ENCODE results near the gene MORN1.
"Not testable (repeated sequence)": the region's sequence is repeated elsewhere in the genome, so short reads cannot be mapped to it uniquely, and the experiment has no call there.

Gene MORN1

DNA sequence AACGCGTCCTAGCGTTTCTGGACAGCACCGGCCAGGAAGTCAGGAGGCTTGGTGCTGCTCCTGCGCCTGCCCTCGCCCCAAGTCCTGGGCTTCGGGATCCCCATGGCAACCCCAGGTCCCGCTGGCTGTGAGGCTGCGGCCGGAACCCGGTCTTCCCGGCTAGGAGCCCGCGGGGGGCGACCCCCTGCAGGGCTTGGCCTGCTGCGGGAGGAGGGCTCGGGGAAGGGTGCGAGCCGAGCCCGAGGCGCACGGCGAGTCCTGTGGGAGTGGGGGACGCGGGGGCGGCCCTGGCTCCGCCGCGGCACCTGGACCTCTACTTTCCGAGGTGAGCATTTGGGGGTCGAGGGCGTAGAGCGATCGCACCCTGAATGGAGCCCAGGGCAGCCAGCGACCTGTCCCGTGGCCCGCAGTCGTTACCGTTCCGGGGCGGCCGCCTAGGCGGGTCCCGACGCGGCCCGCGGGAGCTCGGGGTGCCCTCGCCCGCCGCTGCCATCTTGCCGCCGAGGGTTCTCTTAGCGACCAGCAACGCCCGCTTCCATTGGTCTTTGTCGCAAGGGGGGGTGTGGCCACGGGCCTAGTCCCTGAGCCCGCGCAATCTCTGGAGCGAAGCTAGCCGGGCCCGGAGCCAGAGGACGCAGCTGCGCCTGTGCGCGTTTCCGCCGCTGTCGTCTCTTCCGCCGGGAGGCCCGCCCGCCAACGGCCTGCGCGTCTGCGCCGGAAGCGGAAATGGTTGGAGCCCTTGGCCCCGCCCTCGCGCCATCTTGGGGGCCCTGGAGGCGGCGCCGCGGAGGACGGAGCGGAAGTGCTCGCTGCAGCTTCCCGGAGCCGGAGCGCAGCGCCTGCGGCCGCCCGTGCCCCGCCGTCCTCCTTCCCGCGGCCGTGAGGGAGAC, at the start of gene MORN1, which contains the start of gene RER1:
Gene MORN1 (minus strand): TSS at position 514 of the 890 bp plus-strand sequence. CDS start 21 bp downstream, at position 493.
Gene RER1 (plus strand): TSS at position 801 of the 890 bp plus-strand sequence. CDS start 3,950 bp downstream, outside the sequence.
- DNase-seq: peak; percentile 98

GRCh38 chr1:2440346-2440745, 49.0 kb upstream of the MORN1 start:
- not testable (repeated sequence) for DNase-seq

GRCh38 chr1:2439369-2439768, 48.0 kb upstream of the MORN1 start:
- DNase-seq: no peak

DNA sequence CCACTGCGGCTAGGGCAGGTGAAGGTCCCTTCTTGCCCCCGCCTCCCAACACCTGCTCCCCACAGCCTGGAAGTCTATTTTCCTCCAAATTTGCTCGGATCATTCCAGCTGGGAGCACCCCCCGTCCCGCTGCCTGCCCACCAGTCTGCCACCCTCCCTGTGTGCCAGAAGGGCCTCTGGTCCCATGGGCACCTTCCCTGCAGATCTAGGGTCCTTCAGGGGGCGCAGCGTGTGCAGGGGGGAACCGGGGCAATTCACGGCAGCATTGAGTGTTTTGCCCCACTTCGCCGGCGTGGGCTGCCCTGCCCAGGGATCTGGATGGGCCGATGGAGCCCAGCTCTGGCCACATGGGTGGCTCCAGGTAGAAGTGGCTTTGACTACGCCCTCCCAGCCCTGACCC, 47.3 kb upstream of the MORN1 start:
- no peak for DNase-seq

- DNase-seq: no peak
Observed at GRCh38 chr1:2438038-2438437, 46.7 kb upstream of the MORN1 start.

DNA sequence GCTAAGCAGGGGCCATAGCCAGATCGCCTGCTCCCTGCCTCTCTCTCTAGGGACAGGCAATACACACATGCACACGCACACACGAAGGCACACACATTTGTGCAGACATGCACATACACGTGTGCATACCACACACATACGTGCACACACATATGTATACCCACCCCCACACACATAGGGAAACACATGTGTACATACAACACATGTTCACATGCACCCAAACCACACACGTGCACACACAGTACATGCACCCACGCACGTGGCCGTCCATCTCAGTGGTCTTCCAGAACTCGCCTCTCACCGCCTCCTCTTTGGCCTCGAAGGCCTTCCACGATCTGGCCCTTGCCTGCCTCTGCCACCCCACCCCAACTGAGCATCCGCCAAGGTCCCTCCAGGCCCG, 46.3 kb upstream of the MORN1 start:
- no peak for DNase-seq

- no peak for DNase-seq
Observed at GRCh38 chr1:2436876-2437275, 45.5 kb upstream of the MORN1 start.

GRCh38 chr1:2435746-2436355, 44.5 kb upstream of the MORN1 start:
- no peak for DNase-seq

- no peak for DNase-seq
Observed at GRCh38 chr1:2435091-2435490, 43.7 kb upstream of the MORN1 start.

- DNase-seq: no peak
Observed at GRCh38 chr1:2433936-2434655, 42.7 kb upstream of the MORN1 start.

DNA sequence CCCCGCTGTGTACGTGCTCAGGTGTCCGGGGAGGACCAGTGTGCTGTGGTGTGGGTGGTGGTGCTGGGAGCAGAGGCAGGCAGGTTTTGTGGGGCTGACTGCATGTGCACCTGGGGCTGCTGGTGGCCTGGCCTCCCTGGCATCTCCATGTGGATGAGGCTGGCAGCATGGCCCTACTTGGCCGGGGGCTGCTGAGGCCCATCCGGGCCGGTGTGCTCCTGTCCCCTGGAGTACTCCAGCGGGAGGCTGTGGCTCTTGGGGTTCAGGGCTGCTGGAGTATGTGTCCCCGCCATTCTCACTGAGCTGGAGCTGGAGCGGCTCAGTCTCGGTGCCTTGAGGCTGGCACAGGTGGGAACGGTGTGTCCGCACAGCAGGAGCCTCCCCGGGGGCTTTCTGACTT, 41.8 kb upstream of the MORN1 start:
- DNase-seq: no peak

GRCh38 chr1:2432441-2432844, 41.1 kb upstream of the MORN1 start:
- DNase-seq: no peak

DNA sequence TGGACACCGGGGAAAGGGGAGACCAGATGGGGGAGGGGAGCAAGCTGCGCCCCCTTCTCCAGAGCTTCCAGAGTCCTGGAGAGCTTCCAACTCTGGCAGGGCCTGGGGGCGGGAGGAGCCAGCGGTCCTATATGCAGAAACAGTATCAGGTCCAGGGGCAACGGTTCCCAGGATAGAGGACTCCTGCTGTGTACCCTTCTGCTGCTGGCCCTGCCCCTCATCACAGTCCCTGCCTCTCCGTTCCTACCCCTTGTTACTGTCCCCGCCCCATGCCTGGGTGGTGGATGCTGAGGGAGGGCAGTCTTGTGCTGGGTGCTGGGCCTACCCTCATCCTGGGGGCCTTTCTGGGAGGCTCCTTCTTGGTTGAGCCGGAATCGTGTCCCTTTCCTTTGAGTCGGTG, 40.2 kb upstream of the MORN1 start:
- no peak for DNase-seq

GRCh38 chr1:2431103-2431502, 39.7 kb upstream of the MORN1 start:
- DNase-seq: no peak

DNA sequence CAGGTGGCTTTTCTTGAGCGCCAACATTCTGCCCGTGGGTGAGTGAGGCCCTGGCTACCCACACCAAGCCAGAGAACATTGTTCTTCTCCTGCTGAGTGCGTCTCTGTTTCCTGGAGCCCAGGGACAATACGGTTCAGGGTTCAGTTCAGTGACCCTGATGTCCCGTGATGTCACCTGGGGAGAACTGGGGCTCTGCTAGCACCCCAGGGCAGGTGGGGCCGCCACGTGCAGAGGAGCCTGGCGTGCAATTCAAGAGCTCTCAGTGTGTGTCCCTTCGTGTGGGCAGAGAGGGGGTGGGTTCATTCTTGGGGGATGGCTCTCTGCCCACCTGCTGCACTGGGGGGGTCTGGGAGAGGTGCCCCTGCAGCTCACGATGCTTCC, 39.2 kb upstream of the MORN1 start:
- no peak for DNase-seq

DNA sequence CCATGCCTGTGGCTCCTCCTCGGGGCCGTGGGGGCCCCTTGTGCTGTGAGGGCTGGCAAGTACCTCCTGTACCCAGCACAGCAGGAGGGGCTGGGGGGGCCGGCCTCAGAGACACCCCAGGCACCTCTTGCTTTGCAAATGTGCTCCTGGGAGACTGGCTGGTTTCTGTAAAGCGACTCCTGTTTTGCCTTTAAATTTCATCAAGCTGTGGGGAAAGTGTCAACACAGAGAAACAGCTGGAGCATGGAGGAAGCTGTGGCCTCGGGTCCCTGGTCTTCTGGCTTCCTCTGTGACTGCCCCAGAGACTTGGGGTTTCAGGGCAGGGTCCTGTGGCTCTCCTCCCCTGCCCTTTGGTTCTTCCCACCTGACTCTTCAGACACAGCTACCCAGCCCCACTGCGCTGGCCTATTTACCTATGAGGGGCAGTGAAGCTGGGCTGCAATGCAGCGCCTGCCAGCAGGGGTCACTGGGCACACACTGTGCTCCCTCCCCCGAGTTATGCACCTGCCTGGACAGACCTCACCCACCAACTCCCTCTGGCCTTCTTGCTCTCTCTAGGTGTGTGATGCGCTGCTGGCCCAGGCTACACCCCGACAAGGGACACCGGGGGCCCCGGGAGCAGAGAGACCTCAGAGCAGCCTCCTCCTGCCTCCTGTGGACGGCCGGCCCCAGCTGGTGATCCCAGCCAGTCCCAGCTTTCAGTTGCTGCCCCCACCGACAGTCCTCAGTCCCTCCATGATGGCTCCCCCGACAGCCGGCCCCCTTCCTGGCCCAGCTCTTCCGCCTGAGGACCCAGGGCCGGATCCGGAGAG, 38.6 kb upstream of the MORN1 start:
- no peak for DNase-seq

DNA sequence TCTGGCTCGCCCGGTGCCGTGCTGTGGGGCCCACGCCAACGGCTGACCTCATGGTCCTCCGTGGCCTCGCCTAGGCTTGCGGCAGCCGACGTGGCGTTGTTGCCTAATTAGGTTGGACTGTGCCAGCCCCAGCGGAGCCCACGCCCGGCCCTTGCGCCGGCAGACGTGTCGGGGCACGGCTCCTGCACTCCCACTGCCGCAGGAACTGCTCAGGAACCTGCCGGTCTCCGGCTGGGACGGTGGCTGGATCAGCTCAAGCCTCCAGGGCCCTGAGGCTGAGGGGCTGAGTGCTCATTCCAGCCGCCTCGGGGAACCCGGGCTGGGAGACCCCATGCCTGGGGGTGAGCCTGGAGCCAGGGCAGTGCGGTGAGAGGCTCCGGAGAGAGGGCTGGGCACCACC, 37.1 kb upstream of the MORN1 start:
- no peak for DNase-seq

GRCh38 chr1:2427976-2428375, 36.6 kb upstream of the MORN1 start:
- no peak for DNase-seq

DNA sequence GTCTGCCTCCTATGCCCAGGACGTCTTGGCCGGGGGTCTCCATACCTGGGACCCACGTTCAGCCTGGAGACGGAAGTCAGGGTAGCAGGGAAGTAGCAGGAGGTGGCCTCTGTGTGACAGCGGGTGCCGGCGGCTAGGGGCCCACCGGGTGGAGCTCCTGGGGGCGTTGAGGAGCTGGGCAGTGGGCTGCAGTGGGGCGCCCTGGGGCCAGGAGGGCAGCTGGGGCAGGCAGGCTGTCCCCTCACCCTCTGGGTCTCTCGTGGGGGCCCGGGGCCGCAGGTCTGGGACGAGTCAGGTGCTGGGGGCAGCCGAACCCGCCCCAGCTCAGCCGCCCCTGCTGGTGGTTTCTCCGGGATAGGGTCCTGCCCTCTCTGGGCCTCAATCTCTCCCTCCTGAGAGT, 35.7 kb upstream of the MORN1 start:
- DNase-seq: no peak

- DNase-seq: no peak
Observed at GRCh38 chr1:2426540-2426939, 35.2 kb upstream of the MORN1 start.

DNA sequence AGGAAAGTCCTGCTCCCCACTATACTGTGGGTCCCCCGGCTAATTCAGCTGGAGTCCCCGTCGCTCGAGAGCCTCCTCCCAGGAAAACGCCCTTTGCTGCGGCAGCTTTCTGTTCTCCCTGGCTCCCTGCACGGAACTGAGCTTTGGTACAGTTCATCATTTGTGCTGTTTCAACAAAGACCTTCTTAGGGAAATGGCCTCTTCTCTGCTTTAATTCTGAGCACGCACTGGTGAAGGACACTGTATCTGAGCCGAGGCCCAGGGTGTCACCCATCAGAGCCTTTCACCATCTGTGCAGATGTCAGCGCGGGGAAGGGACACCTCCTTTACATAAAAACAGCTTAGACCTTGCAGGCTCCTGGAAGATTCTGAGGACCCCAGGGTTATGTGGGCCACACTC, 34.5 kb upstream of the MORN1 start:
- no peak for DNase-seq

DNA sequence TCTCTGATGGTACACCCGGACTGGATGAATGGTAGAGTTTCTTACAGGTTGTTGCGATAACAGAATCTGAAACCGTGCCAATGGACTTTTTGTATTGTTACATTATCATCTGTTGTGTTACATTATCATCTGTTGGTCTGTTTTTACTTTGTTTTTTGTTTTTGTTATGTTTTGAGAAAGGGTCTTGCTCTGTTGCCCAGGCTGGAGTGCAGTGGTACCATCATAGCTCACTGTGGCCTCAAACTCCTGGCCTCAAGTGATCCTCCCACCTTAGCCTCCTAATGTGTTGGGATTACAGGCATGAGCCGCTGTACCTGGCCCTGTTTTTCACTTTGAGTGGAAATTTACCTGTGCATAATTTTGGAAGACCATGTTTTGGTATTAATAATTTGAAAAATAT, 31.2 kb upstream of the MORN1 start:
- no peak for DNase-seq

GRCh38 chr1:2419416-2419815, 28.1 kb upstream of the MORN1 start:
- DNase-seq: no peak

Data from hematopoietic multipotent progenitor cell treated with erythropoietin and hydrocortisone succinate and interleukin-3 and kit ligand, for 8 days (in vitro differentiated cells).